A549 (cell line): ENCODE data around the gene ANKS1B. TPM values are rescaled to one million over a fixed set of nuclear protein-coding genes. Genes with fewer than 3 reads are reported as not detected.

Source experiments
- ATAC-seq, 2 experiments: fragments of 200-7000 bp in 1 of 2; fragments of >200 bp in 1 of 2; cut with Nextera tagmentation in 1 of 2; cut with Tn5 transposase in 1 of 2; 3 replicates each; pipeline versions ENCODE4 v1.8.0 to v1.9.1; 2018 to 2020; ENCODE audit warnings: mild to moderate bottlenecking in 1 of 2, moderate library complexity in 1 of 2
- CTCF ChIA-PET: fragments of 300-600 bp; sonication (Branson Sonifier 250); formaldehyde crosslinking; extraction: SDS; loops from one replicate; lab custom pipeline; 2021; ENCODE audit warnings: antibody characterized with exemption, inconsistent platforms; lab: Yijun Ruan, JAX
- POLR2A ChIA-PET: fragments of 350-600 bp; formaldehyde crosslinking; extraction: SDS; loops from one replicate; lab custom pipeline; 2021; ENCODE audit warnings: antibody characterized with exemption, inconsistent platforms; lab: Yijun Ruan, JAX
- DNase-seq, 2 experiments: peaks; one replicate each; pipeline versions ENCODE4 v3.0.0 to v3.0.0-alpha.2; 2011 to 2016; ENCODE audit warnings: low read depth in 1 of 2, low spot score in 1 of 2
- FAIRE-seq: peaks from 2 replicates; lab custom pipeline; 2011; peaks lifted over from hg19 to GRCh38; lab: Jason Lieb, UNC
- H3K27ac ChIP-seq, 2 experiments: fragments of >200 bp; sonication (Bioruptor Twin); formaldehyde crosslinking; 3 replicates each; pipeline ENCODE4 v1.5.1; 2016 to 2017
- H3K4me1 ChIP-seq: fragments of >200 bp; sonication (Bioruptor Twin); formaldehyde crosslinking; 3 replicates; pipeline ENCODE4 v1.6.1; 2016
- H3K4me2 ChIP-seq: fragments of >200 bp; sonication (Bioruptor Twin); formaldehyde crosslinking; 3 replicates; pipeline ENCODE4 v1.6.1; 2016
- H3K4me3 ChIP-seq: fragments of >200 bp; sonication (Bioruptor Twin); formaldehyde crosslinking; 3 replicates; pipeline ENCODE4 v1.5.1; 2016
- H3K9me3 ChIP-seq: fragments of >200 bp; sonication (Bioruptor Twin); formaldehyde crosslinking; 3 replicates; pipeline ENCODE4 v1.6.1; 2016
- BCL3 ChIP-seq: fragments of >200 bp; sonication (Bioruptor Twin); formaldehyde crosslinking; IDR thresholded peaks from 3 replicates; pipeline ENCODE4 v1.6.1; 2016
- BHLHE40 ChIP-seq: IDR thresholded peaks from 2 replicates; pipeline ENCODE4 v1.6.1; 2012; ENCODE audit warnings: low read depth, low read length, inconsistent platforms
- CBX8 ChIP-seq: fragments of 200-600 bp; sonication (generic); IDR thresholded peaks from 2 replicates; pipeline ENCODE4 v1.6.1; 2016
- CHD4 ChIP-seq: fragments of 200-600 bp; sonication (generic); IDR thresholded peaks from 2 replicates; pipeline ENCODE4 v1.6.1; 2016; ENCODE audit warnings: antibody characterized with exemption, mild to moderate bottlenecking, borderline replicate concordance
- CTCF ChIP-seq: fragments of >200 bp; sonication (Bioruptor Twin); formaldehyde crosslinking; IDR thresholded peaks from 3 replicates; pipeline ENCODE4 v1.5.1; 2016
- EHF ChIP-seq: fragments of 250-450 bp; sonication (Bioruptor Pico); IDR thresholded peaks from 2 replicates; pipeline ENCODE4 v1.5.0; 2020; ENCODE audit warnings: mild to moderate bottlenecking
- EP300 ChIP-seq, 2 experiments: fragments of >200 bp; sonication (Bioruptor Twin); formaldehyde crosslinking; IDR thresholded peaks; 2 replicates in 1 of 2; 3 replicates in 1 of 2; pipeline ENCODE4 v1.6.1; 2016 to 2017
- FOSB ChIP-seq: fragments of 250-450 bp; sonication (Bioruptor Pico); IDR thresholded peaks from 2 replicates; pipeline ENCODE4 v1.5.0; 2020; ENCODE audit warnings: mild to moderate bottlenecking, moderate library complexity
- GATA3 ChIP-seq: IDR thresholded peaks from 2 replicates; pipeline ENCODE4 v1.6.1; 2012; ENCODE audit warnings: borderline replicate concordance
- HES2 ChIP-seq: fragments of >200 bp; sonication (Bioruptor Twin); formaldehyde crosslinking; IDR thresholded peaks from 2 replicates; pipeline ENCODE4 v1.6.1; 2016
- HEYL ChIP-seq: fragments of 250-450 bp; sonication (Bioruptor Pico); IDR thresholded peaks from 2 replicates; pipeline ENCODE4 v1.8.0; 2021; ENCODE audit warnings: mild to moderate bottlenecking, moderate library complexity
- HMGXB4 ChIP-seq: fragments of 250-450 bp; sonication (Bioruptor Pico); IDR thresholded peaks from 2 replicates; pipeline ENCODE4 v1.5.0; 2021; ENCODE audit warnings: mild to moderate bottlenecking, moderate library complexity, borderline replicate concordance
- HOXB13 ChIP-seq: fragments of 250-450 bp; sonication (Bioruptor Pico); IDR thresholded peaks from 2 replicates; pipeline ENCODE4 v1.5.0; 2020; ENCODE audit warnings: low read depth, mild to moderate bottlenecking, moderate library complexity
- KDM5A ChIP-seq: fragments of 200-600 bp; sonication (generic); IDR thresholded peaks from 2 replicates; pipeline ENCODE4 v1.6.1; 2016; ENCODE audit warnings: antibody characterized with exemption, mild to moderate bottlenecking
- MAFK ChIP-seq: fragments of 450-650 bp; IDR thresholded peaks from 2 replicates; pipeline ENCODE4 v1.6.1; 2014; ENCODE audit not compliant: partially characterized antibody
- MYC ChIP-seq: IDR thresholded peaks from 2 replicates; pipeline ENCODE4 v1.6.1; 2012; ENCODE audit warnings: mild to moderate bottlenecking, inconsistent platforms, low read length, improper control_type of control experiment, borderline replicate concordance
- NR3C1 ChIP-seq: fragments of >200 bp; sonication (Bioruptor Twin); formaldehyde crosslinking; IDR thresholded peaks from 3 replicates; pipeline ENCODE4 v1.6.1; 2017
- PBX3 ChIP-seq: IDR thresholded peaks from 2 replicates; pipeline ENCODE4 v1.6.1; 2012
- RARB ChIP-seq: fragments of 250-450 bp; sonication (Bioruptor Pico); IDR thresholded peaks from 2 replicates; pipeline ENCODE4 v1.8.0; 2021; ENCODE audit warnings: mild to moderate bottlenecking, moderate library complexity
- RCOR1 ChIP-seq: fragments of 150-350 bp; IDR thresholded peaks from 2 replicates; pipeline ENCODE4 v1.6.1; 2014; ENCODE audit warnings: antibody characterized with exemption, low read length, low read depth
- REST ChIP-seq: fragments of 200-600 bp; sonication (generic); IDR thresholded peaks from 2 replicates; pipeline ENCODE4 v1.6.1; 2016; ENCODE audit warnings: antibody characterized with exemption, mild to moderate bottlenecking, moderate library complexity
- SMC3 ChIP-seq: fragments of >200 bp; sonication (Bioruptor Twin); formaldehyde crosslinking; IDR thresholded peaks from 3 replicates; pipeline ENCODE4 v1.6.1; 2018; ENCODE audit warnings: inconsistent platforms
- SREBF2 ChIP-seq: fragments of 450-650 bp; IDR thresholded peaks from 2 replicates; pipeline ENCODE4 v1.6.1; 2014; ENCODE audit warnings: mild to moderate bottlenecking, moderate library complexity
- TFCP2L1 ChIP-seq: fragments of 250-450 bp; sonication (Bioruptor Pico); IDR thresholded peaks from 2 replicates; pipeline ENCODE4 v1.5.0; 2021; ENCODE audit warnings: mild to moderate bottlenecking
- USF2 ChIP-seq: fragments of 450-650 bp; IDR thresholded peaks from 2 replicates; pipeline ENCODE4 v1.6.1; 2014; ENCODE audit warnings: antibody characterized with exemption
- ZNF302 ChIP-seq: fragments of 250-450 bp; sonication (Bioruptor Pico); IDR thresholded peaks from 2 replicates; pipeline ENCODE4 v1.9.0; 2021; ENCODE audit warnings: inconsistent platforms, mild to moderate bottlenecking, moderate library complexity
- ZSCAN20 ChIP-seq: fragments of 250-450 bp; sonication (Bioruptor Pico); IDR thresholded peaks from 2 replicates; pipeline ENCODE4 v1.8.0; 2022; ENCODE audit warnings: mild to moderate bottlenecking, moderate library complexity
- WGBS: methylation state at CpG from one replicate; pipeline ENCODE4 v1.1.6; 2017; ENCODE audit errors: missing lambda C conversion rate; 5-methylcytosine and 5-hydroxymethylcytosine counted together
- polyA plus RNA-seq, 4 experiments: library from polyadenylated mRNA; depleted of rRNA in 3 of 4; stranded (reverse); fragments of >200 nt; fragmentation: RNase III in 1 of 4; extraction: RNeasy Plus Mini Kit Qiagen cat#74134 plus additional on column Dnase treatment in 1 of 4; gene quantifications; 2 replicates in 3 of 4; 3 replicates in 1 of 4; pipeline ENCODE4 v1.2.3, GENCODE V29; 2011 to 2017

Gene ANKS1B
- polyA plus RNA-seq, 2 of the 4 experiments (the other 2 are of a cell fraction), result 1.5 to 2.2 TPM

- POLR2A ChIA-PET, result no interaction called here
- Histone ChIP-seq H3K4me2 (no peak overlapping the region), H3K9me3 (no peaks in the 10 kb centered on the region), H3K4me3 (no peak overlapping the region), H3K27ac (no peak overlapping the region), H3K4me1 (no peaks in the 10 kb centered on the region)
- CTCF ChIA-PET, result no interaction called here
- DNase-seq (no peak), FAIRE-seq (no peak), ATAC-seq (no peak)
- no peak for TF ChIP-seq MYC
- no peak for TF ChIP-seq PBX3
- TF ChIP-seq MAFK, result no peak
- TF ChIP-seq TFCP2L1 (CRISPR knock-in tag), result no peak
- TF ChIP-seq SMC3, result no peak
- no peak for TF ChIP-seq BHLHE40
- no peak for TF ChIP-seq HEYL
- no peak for TF ChIP-seq ZSCAN20 (CRISPR knock-in tag)
- no peak for TF ChIP-seq RARB (CRISPR knock-in tag)
- no peak for TF ChIP-seq HOXB13 (CRISPR knock-in tag)
- TF ChIP-seq HES2, result no peak
- TF ChIP-seq EHF, result no peak
- no peak for TF ChIP-seq SREBF2
- 2% methylated on average over 1 of the region's 1 CpG for whole genome bisulfite sequencing
Observed at GRCh38 chr12:99195474-99195873, 789.3 kb downstream of the ANKS1B start.

GRCh38 chr12:99192489-99192888, 792.2 kb downstream of the ANKS1B start:
- DNase-seq (no peak), ATAC-seq (no peak), FAIRE-seq (no peak)
- 6% methylated on average over 3 of the region's 3 CpGs for WGBS
- CTCF ChIA-PET, result no interaction called here
- Histone ChIP-seq H3K4me2 (no peak overlapping the region), H3K27ac (no peak overlapping the region), H3K9me3 (no peaks in the 10 kb centered on the region)
- TF ChIP-seq ZNF302 (CRISPR knock-in tag) (no peak), NR3C1 (no peak), CTCF (no peak), FOSB (CRISPR knock-in tag) (no peak), GATA3 (no peak), USF2 (no peak), BCL3 (no peak), PBX3 (no peak), KDM5A (no peak), CBX8 (no peak), EP300 (IDR thresholded peaks at IDR 0.05) (no peak), REST (no peak), HMGXB4 (CRISPR knock-in tag) (no peak), RCOR1 (no peak), CHD4 (no peak)
- TF ChIP-seq, all 56 proteins: peak for 0
- Histone ChIP-seq H3K4me1 (no peaks in the 10 kb centered on the region), H3K4me3 (no peak overlapping the region)
- POLR2A ChIA-PET, result no interaction called here
